ENCODE results near the gene PCNP.

DNA sequence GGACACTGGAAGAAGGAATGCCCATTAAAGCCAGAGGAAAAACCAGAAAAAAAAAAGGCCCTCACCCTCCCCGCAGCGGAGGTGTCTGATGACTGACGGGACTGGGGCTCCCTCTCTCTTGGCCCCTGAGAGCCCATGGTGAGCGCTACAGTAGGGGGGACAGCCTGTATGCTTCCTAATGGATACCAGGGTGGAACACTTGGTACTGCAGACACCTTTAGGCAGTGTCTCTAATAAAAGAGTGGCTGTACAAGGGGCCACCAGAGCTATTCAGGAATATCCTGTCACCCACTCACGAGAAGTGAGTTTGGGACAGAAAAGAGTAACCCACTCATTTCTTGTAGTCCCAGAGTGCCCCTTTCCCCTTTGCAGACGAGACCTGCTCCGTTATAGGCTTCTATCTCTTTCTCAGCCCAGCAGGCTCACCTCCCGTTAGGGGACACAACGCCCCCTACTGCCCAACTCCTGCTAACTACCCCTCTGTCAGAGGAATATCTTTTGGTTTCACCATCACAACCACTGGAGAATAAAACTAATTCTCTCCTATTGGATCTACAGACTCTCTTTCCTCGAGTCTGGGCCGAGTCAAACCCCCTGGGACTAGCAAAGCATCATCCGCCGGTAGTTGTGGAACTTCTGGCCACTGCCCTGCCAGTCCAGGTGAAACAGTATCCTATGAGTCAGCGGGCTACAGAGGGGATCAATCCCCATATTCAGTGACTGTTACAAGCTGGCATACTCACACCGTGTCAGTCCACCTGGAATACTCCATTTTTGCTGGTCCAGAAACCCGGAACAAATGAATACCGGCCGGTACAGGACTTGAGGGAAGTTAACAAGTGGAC is 62.2 kb downstream of the PCNP start:
- no peak for TF ChIP-seq EZH2 (IDR thresholded peaks at IDR 0.05; ENCODE audit: low read length)
- TF ChIP-seq, protein P1, sequence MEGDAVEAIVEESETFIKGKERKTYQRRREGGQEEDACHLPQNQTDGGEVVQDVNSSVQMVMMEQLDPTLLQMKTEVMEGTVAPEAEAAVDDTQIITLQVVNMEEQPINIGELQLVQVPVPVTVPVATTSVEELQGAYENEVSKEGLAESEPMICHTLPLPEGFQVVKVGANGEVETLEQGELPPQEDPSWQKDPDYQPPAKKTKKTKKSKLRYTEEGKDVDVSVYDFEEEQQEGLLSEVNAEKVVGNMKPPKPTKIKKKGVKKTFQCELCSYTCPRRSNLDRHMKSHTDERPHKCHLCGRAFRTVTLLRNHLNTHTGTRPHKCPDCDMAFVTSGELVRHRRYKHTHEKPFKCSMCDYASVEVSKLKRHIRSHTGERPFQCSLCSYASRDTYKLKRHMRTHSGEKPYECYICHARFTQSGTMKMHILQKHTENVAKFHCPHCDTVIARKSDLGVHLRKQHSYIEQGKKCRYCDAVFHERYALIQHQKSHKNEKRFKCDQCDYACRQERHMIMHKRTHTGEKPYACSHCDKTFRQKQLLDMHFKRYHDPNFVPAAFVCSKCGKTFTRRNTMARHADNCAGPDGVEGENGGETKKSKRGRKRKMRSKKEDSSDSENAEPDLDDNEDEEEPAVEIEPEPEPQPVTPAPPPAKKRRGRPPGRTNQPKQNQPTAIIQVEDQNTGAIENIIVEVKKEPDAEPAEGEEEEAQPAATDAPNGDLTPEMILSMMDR (optimal IDR thresholded peaks at IDR 0.05 in 1 of 3, IDR thresholded peaks at IDR 0.05 in 1 of 3, conservative IDR thresholded peaks at IDR 0.05 in 1 of 3; ENCODE audit: extremely low read depth in 1 of 3, insufficient read depth in 2 of 3, low read length in 3 of 3): peak; percentile 62 to 74 (median 66)

All from keratinocyte (primary cell).